Dendritic cell treated with granulocyte-macrophage colony-stimulating factor and Interleukin-4, amounts not matched to agents 40 ng/mL and 50 ng/mL, for 4 days (primary cell): ENCODE results near the gene CFAP97D1.

Experiments used
- H3K27ac Mint-ChIP-seq: one replicate; pipeline ENCODE4 v1.8.0; 2022; ENCODE audit warnings: mild to moderate bottlenecking, mixed read lengths
- H3K27me3 Mint-ChIP-seq: one replicate; pipeline ENCODE4 v1.8.0; 2022; ENCODE audit warnings: mild to moderate bottlenecking, mixed read lengths
- H3K36me3 Mint-ChIP-seq: one replicate; pipeline ENCODE4 v1.8.0; 2022; ENCODE audit warnings: low read depth, mixed read lengths
- H3K4me1 Mint-ChIP-seq: one replicate; pipeline ENCODE4 v1.8.0; 2022; ENCODE audit warnings: low read depth, mixed read lengths
- H3K4me3 Mint-ChIP-seq: one replicate; pipeline ENCODE4 v1.8.0; 2022; ENCODE audit warnings: mild to moderate bottlenecking, moderate library complexity, mixed read lengths
- H3K9me3 Mint-ChIP-seq: one replicate; pipeline ENCODE4 v1.8.0; 2022; ENCODE audit warnings: mixed read lengths
- intact Hi-C: fragments of 100-400 bp; cut with micrococcal nuclease; formaldehyde crosslinking; loops from one replicate; pipeline ENCODE4 v1.15.0; 2022

CFAP97D1 gene

GRCh38 chr17:43758086-43758485 lies 22.1 kb upstream of the CFAP97D1 start:
- Mint-ChIP-seq H3K9me3 (no peaks in the 10 kb centered on the region), H3K27me3 (peaks cover 61% of the 10 kb centered on the region), H3K36me3 (no peaks in the 10 kb centered on the region), H3K4me3 (no peak overlapping the region), H3K27ac (no peak overlapping the region), H3K4me1 (peaks cover 4% of the 10 kb centered on the region)
- intact Hi-C loops: no loop called here

GRCh38 chr17:43758497-43759174 lies 21.6 kb upstream of the CFAP97D1 start, which contains the start of gene SOST:
Gene SOST, minus strand, starts transcription at chr17:43758791. Its CDS starts 50 bp downstream, at chr17:43758741.
- Mint-ChIP-seq H3K4me1 (no peaks in the 10 kb centered on the region), H3K36me3 (peaks cover 1% of the 10 kb centered on the region), H3K27me3 (peaks cover 58% of the 10 kb centered on the region), H3K27ac (no peak within 1 kb of the TSS), H3K9me3 (no peaks in the 10 kb centered on the region), H3K4me3 (no peak within 1 kb of the TSS)
- intact Hi-C loops: no loop called here

- peaks cover 49% of the 10 kb centered on the region for H3K27me3 Mint-ChIP-seq
- peaks cover 7% of the 10 kb centered on the region for H3K36me3 Mint-ChIP-seq
- intact Hi-C loops: loop anchor here (1.0 to 5.0 kb wide), 2 partner anchors 66 to 183 kb away; no protein-coding TSS in a partner anchor
- peaks cover 1% of the 10 kb centered on the region for H3K4me1 Mint-ChIP-seq
- no peaks in the 10 kb centered on the region for H3K9me3 Mint-ChIP-seq
- no peak overlapping the region for H3K4me3 Mint-ChIP-seq
- no peak overlapping the region for H3K27ac Mint-ChIP-seq
Measured at GRCh38 chr17:43759836-43760235, 20.4 kb upstream of the CFAP97D1 start.

- H3K4me3 Mint-ChIP-seq: no peak overlapping the region
Measured at GRCh38 chr17:43760254-43760852, 19.9 kb upstream of the CFAP97D1 start.

GRCh38 chr17:43766413-43767052 lies 13.7 kb upstream of the CFAP97D1 start:
- Mint-ChIP-seq H3K4me3 (no peak overlapping the region), H3K4me1 (peaks cover 65% of the 10 kb centered on the region), H3K27me3 (no peaks in the 10 kb centered on the region), H3K9me3 (no peaks in the 10 kb centered on the region), H3K27ac (peak overlapping the region; percentile 90), H3K36me3 (peaks cover 74% of the 10 kb centered on the region)
- intact Hi-C loops: no loop called here

More at GRCh38 chr17:43760254-43760852, 19.9 kb upstream of the CFAP97D1 start:
- Mint-ChIP-seq H3K36me3 (peaks cover 13% of the 10 kb centered on the region), H3K27ac (no peak overlapping the region), H3K9me3 (no peaks in the 10 kb centered on the region), H3K27me3 (peaks cover 45% of the 10 kb centered on the region), H3K4me1 (peaks cover 6% of the 10 kb centered on the region)
- intact Hi-C loops: loop anchor here (1.0 to 5.0 kb wide), 2 partner anchors 66 to 183 kb away; no protein-coding TSS in a partner anchor

- intact Hi-C loops: no loop called here
- H3K27ac Mint-ChIP-seq: peak overlapping the region; percentile 90
- peaks cover 81% of the 10 kb centered on the region for H3K36me3 Mint-ChIP-seq
- peaks cover 71% of the 10 kb centered on the region for H3K4me1 Mint-ChIP-seq
- H3K4me3 Mint-ChIP-seq: peak overlapping the region; percentile 17
- no peaks in the 10 kb centered on the region for H3K9me3 Mint-ChIP-seq
- H3K27me3 Mint-ChIP-seq: no peaks in the 10 kb centered on the region
Measured at GRCh38 chr17:43767053-43767712, 13.1 kb upstream of the CFAP97D1 start.

GRCh38 chr17:43767713-43768059 lies 12.5 kb upstream of the CFAP97D1 start:
- H3K4me3 Mint-ChIP-seq: peak overlapping the region; percentile 17
- peak overlapping the region; percentile 90 for H3K27ac Mint-ChIP-seq
- H3K36me3 Mint-ChIP-seq: peaks cover 86% of the 10 kb centered on the region
- H3K4me1 Mint-ChIP-seq: peaks cover 76% of the 10 kb centered on the region
- no peaks in the 10 kb centered on the region for H3K9me3 Mint-ChIP-seq
- no peaks in the 10 kb centered on the region for H3K27me3 Mint-ChIP-seq
- intact Hi-C loops: no loop called here

GRCh38 chr17:43768382-43768781 lies 11.9 kb upstream of the CFAP97D1 start:
- Mint-ChIP-seq H3K27ac (peak overlapping the region; percentile 90), H3K36me3 (peaks cover 93% of the 10 kb centered on the region), H3K27me3 (no peaks in the 10 kb centered on the region), H3K4me3 (peak overlapping the region; percentile 44), H3K9me3 (no peaks in the 10 kb centered on the region), H3K4me1 (peaks cover 83% of the 10 kb centered on the region)
- intact Hi-C loops: no loop called here

GRCh38 chr17:43768943-43769342 lies 11.3 kb upstream of the CFAP97D1 start:
- intact Hi-C loops: no loop called here
- H3K4me3 Mint-ChIP-seq: peak overlapping the region; percentile 44
- peak overlapping the region; percentile 90 for H3K27ac Mint-ChIP-seq
- peaks cover 88% of the 10 kb centered on the region for H3K4me1 Mint-ChIP-seq
- no peaks in the 10 kb centered on the region for H3K27me3 Mint-ChIP-seq
- H3K36me3 Mint-ChIP-seq: peaks cover 94% of the 10 kb centered on the region
- no peaks in the 10 kb centered on the region for H3K9me3 Mint-ChIP-seq

GRCh38 chr17:43769426-43769825 lies 10.8 kb upstream of the CFAP97D1 start:
- H3K36me3 Mint-ChIP-seq: peaks cover 96% of the 10 kb centered on the region
- H3K27ac Mint-ChIP-seq: peak overlapping the region; percentile 90
- no peaks in the 10 kb centered on the region for H3K27me3 Mint-ChIP-seq
- H3K9me3 Mint-ChIP-seq: no peaks in the 10 kb centered on the region
- peaks cover 93% of the 10 kb centered on the region for H3K4me1 Mint-ChIP-seq
- intact Hi-C loops: no loop called here
- peak overlapping the region; percentile 34 for H3K4me3 Mint-ChIP-seq

- no peaks in the 10 kb centered on the region for H3K27me3 Mint-ChIP-seq
- peak overlapping the region; percentile 90 for H3K27ac Mint-ChIP-seq
- H3K36me3 Mint-ChIP-seq: peaks cover 100% of the 10 kb centered on the region
- intact Hi-C loops: no loop called here
- H3K4me1 Mint-ChIP-seq: peaks cover 96% of the 10 kb centered on the region
- H3K4me3 Mint-ChIP-seq: peak overlapping the region; percentile 34
- no peaks in the 10 kb centered on the region for H3K9me3 Mint-ChIP-seq
Measured at GRCh38 chr17:43769859-43770258, 10.4 kb upstream of the CFAP97D1 start.

- no peaks in the 10 kb centered on the region for H3K9me3 Mint-ChIP-seq
- peaks cover 100% of the 10 kb centered on the region for H3K36me3 Mint-ChIP-seq
- H3K4me3 Mint-ChIP-seq: no peak overlapping the region
- peak overlapping the region; percentile 97 for H3K27ac Mint-ChIP-seq
- H3K4me1 Mint-ChIP-seq: peaks cover 98% of the 10 kb centered on the region
- H3K27me3 Mint-ChIP-seq: no peaks in the 10 kb centered on the region
- intact Hi-C loops: no loop called here
Measured at GRCh38 chr17:43770957-43771356, 9.3 kb upstream of the CFAP97D1 start.

GRCh38 chr17:43771463-43771862 lies 8.8 kb upstream of the CFAP97D1 start:
- Mint-ChIP-seq H3K4me3 (no peak overlapping the region), H3K36me3 (peaks cover 100% of the 10 kb centered on the region)

More at GRCh38 chr17:43771463-43771862, 8.8 kb upstream of the CFAP97D1 start:
- Mint-ChIP-seq H3K4me1 (peaks cover 99% of the 10 kb centered on the region), H3K9me3 (no peaks in the 10 kb centered on the region), H3K27ac (peak overlapping the region; percentile 97), H3K27me3 (no peaks in the 10 kb centered on the region)
- intact Hi-C loops: no loop called here
